GM18867 (cell line): ENCODE results near the gene HTR2B.
"Not testable (repeated sequence)": the region's sequence is repeated elsewhere in the genome, so short reads cannot be mapped to it uniquely, and the experiment has no call there.

Source experiments
- ATAC-seq: cut with Tn5 transposase; IDR thresholded peaks from one replicate; pipeline ENCODE4 v1.9.1; 2021; ENCODE audit warnings: mild to moderate bottlenecking, moderate library complexity; ENCODE audit not compliant: unreplicated experiment

The HTR2B gene

GRCh38 chr2:231099918-231100317 lies 24.9 kb downstream of the HTR2B start:
- ATAC-seq = no peak

- ATAC-seq = no peak
Observed at GRCh38 chr2:231094736-231095346, 30.0 kb downstream of the HTR2B start.

GRCh38 chr2:231093933-231094332 lies 30.9 kb downstream of the HTR2B start:
- no peak for ATAC-seq

- ATAC-seq = no peak
Observed at GRCh38 chr2:231088754-231089153, 36.1 kb downstream of the HTR2B start.

- no peak for ATAC-seq
Observed at GRCh38 chr2:231084565-231084964, 40.3 kb downstream of the HTR2B start.

GRCh38 chr2:231069379-231070054 lies 55.3 kb downstream of the HTR2B start:
- ATAC-seq = no peak

- ATAC-seq = no peak
Observed at GRCh38 chr2:231068525-231069222, 56.2 kb downstream of the HTR2B start.

- ATAC-seq = not testable (repeated sequence)
Observed at GRCh38 chr2:231067531-231067930, 57.3 kb downstream of the HTR2B start.

- ATAC-seq = no peak
Observed at GRCh38 chr2:231065966-231066365, 58.9 kb downstream of the HTR2B start.

- ATAC-seq = no peak
Observed at GRCh38 chr2:231063347-231063746, 61.5 kb downstream of the HTR2B start.

- ATAC-seq = no peak
Observed at GRCh38 chr2:231062776-231063175, 62.1 kb downstream of the HTR2B start.

GRCh38 chr2:231059756-231060155 lies 65.1 kb downstream of the HTR2B start:
- no peak for ATAC-seq

GRCh38 chr2:231058761-231059550 lies 65.9 kb downstream of the HTR2B start:
- ATAC-seq = no peak
